ENCODE data around the gene DDX1.
"Not testable (repeated sequence)": the region's sequence is repeated elsewhere in the genome, so short reads cannot be mapped to it uniquely, and the experiment has no call there.

DDX1 gene

DNA sequence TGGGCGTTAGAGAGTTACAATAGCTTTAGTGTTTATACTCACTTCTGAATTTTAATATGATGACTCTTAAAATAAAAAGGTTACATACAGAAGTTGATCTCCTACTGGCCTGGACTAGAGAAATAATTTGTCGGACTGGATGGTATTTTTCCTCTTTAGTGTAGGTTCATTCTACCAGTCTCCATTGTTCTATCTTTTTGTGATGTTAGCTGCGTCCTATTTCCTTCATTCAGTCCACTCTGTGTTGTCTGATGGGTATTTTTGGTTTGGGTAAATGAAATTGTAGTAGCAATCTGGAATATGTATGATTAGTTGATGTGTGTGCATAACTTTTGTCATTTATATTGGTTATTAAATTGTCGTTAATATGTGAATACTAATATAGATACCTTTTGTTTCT lies 5.3 kb downstream of the DDX1 start:
- DNase-seq = no peak

DNA sequence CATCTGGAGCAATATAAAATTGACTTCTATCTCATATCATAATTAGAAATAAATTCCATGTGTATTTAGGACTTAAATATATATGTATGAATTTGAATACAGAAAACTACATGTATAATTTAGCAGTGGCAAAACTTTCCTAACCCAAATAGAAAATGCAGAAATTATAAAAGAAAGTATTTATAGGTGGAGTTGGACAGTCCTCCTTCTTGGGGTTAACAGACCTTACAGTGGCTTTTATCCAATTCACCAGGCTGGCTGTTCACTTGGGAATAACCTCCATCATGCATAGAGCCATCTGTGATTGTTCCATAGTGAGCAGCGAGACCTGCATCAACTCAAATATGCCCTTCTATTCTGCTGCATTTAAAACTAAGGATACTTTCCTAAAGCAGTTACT lies 8.3 kb downstream of the DDX1 start:
- DNase-seq = no peak

- DNase-seq = no peak
Measured at GRCh38 chr2:15601681-15602080, 10.0 kb downstream of the DDX1 start.

DNA sequence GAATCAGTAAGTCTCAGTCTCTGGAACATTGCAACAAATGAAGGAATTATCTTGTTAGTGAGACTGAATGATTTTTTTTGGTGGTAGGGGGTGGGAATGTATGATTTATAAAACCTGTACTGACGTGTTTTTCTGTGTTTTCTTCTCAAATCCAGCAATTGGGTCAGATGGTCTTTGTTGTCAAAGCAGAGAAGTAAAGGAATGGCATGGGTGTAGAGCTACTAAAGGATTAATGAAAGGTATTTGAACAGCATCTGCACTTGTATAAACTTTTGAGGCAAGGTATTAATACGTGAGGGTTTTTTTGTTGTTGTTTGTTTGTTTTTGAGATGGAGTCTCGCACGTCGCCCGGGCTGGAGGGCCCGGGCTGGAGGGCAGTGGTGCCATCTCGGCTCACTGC lies 10.7 kb downstream of the DDX1 start:
- no peak for DNase-seq

- no peak for DNase-seq
Measured at GRCh38 chr2:15603044-15603765, 11.5 kb downstream of the DDX1 start.

DNA sequence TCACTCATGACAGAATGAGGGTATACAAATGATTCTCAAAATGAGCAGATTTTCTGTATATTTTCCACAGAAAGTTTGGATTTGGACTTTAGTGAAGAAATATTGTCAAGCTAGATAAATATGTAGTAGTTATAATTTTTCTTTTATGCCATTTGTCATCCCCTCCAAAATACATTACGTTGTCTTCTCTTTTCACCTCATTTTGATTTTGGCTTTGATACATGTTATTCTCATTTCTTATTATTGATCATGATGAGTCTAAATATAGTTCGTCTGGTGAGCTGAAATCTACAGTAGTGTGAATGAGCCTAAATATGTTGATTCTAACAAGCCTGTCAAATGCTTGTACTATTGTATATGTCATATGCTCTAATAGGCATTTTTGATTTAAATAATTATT lies 12.3 kb downstream of the DDX1 start:
- no peak for DNase-seq

DNA sequence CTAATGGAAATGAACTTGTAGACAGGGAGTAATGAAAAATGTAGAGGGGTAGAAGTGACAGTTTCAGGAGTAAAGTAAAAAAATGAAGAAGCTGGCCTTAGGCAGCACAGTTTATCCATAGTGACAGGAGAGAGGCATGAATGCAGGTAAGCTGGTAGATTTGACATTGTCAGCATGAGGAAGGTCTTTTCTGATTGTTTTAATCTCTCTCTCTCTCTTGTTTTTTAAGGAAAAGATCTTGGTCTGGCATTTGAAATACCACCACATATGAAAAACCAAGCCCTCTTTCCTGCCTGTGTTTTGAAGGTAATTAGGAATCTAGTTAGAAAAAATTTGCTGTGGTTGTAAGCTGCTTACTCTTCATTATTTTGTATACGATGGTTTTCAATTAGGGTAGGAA lies 14.1 kb downstream of the DDX1 start:
- DNase-seq = no peak

DNA sequence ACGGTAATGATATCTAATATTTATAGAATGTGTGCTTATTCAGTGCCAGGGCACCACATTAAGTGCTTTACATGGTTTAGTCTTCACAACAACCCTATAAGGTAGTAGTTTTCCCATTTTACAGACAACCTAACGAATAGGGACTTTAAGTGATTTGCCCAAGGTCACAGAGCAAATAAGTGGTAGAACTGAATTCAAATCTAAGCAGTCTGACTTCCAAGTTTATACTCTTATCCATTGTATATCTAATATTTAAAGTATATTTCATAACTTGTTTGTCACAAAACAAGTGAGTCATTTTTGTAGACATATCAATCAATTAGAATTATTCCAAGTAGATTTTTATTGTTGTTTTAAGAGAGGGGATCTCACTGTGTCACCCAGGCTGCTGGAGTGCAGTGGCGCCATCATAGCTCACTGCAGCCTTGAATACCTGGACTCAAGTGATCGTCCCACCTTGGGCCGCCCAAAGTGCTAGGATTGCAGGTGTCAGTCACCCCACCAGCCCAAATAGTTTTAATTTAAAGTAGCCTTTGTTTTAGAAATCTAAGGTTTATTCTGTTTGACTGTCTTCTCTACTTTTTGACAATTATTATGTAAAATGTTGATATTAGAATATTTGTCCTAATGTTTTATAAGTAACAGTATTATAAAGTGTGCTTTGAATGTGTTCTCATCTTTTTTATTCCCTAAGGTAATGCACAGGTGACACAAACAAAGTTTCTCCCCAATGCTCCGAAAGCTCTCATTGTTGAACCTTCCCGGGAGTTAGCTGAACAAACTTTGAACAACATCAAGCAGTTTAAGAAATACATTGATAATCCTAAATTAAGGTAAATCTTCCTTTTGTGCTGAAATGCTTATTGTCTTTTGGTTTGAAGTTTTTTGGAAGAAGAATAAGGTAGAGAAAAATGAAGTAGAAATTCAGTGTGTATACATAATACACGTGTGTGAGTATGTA lies 15.1 kb downstream of the DDX1 start:
- DNase-seq = no peak

GRCh38 chr2:15607709-15608391 lies 16.2 kb downstream of the DDX1 start:
- DNase-seq = no peak

DNA sequence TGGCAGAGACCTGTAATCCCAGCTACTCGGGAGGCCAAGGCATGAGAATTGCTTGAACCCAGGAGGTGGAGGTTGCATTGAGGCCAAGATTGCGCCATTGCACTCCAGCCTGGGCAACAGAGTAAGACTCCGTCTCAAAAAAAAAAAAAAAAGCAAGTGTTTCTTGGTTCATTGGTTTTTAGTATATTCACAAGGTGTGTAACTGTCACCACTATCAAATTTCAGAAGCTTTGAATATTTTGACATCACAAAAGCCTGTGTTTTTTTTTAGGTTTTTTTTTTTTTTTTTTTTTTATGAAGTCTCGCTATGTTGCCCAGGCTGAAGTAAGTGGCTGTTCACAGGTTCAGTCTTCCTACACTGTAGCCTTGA lies 16.7 kb downstream of the DDX1 start:
- no peak for DNase-seq

DNA sequence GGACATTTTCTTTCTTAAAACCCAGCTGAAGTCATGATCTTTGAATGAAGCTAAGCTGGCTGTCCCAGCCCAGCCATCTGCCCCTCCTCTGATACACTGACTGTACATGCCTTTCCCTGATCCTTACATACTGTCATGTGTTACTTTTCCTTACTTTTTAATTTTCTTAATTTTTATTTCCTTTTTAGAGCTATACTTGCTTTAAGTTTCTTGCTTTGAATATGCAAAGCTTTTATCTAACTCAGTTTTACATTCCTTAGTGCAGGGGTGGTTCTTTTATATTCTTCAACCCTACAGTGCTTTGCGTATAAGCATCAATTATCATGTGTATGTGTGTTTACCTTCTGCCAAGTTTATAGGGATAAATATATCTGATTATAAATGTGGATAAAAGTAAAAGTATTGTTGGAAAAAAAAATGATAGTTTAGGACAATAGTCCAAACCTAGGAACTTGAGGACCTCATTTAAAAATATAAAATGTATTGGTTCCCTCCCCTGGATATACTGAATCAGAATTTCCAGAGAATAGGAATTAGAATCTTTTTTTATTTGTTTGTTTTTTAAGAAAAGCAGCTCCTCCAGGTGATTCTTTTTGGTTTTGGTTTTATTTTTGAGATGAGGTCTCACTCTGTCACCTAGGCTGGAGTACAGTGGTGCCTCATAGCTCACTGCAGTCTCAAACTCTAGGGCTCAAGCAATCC lies 17.8 kb downstream of the DDX1 start:
- no peak for DNase-seq

DNA sequence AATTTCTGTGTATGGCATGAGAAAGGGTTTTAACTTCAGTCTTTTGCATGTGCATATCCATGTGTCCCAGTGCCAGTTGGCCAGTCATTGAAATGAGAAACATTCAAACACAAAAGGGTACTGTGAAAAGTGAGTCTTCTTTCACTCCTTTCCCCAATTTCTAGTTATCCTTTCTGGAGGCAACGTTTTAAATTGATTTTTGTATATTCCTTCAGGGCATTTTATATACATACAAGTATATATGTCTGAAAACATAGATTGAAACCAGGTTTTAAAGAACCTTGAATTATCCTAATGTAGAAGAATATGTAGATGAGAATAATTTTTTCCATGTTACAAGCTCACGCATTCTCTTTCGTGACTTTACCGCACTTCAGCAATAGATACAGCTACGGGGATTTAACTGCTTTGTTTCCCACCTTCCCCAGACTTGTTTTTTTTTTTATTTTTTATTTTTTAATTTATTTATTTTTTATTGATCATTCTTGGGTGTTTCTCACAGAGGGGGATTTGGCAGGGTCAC lies 18.8 kb downstream of the DDX1 start:
- no peak for DNase-seq

GRCh38 chr2:15612101-15612500 lies 20.4 kb downstream of the DDX1 start:
- not testable (repeated sequence) for DNase-seq

DNA sequence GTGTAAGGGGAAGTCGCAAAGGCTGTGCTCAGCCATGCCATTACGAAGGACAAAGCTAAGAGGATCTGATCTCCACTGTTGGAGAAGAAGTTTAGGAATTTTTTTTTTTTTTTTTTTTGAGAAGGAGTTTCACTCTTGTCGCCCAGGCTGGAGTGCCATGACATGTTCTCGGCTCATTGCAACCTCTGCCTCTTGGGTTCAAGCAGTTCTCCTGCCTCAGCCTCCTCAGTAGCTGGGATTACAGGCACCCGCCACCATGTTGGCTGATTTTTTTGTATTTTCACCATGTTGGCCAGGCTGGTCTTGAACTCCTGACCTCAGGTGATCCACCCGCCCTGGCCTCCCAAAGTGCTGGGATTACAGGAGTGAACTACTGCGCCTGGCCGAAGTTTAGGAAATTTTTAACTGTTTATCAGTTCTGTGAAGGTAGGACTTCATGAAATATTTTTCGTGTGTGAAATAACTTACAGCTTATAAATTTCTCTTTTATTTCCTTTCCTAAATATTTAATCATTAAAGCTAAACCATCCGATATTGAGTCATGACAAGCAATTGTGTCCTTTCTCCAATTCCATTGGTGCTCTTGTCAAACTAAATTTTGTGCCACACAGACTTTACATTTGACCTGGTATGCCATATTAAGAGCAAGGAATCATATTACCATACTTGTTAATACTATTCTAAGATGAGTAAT lies 22.2 kb downstream of the DDX1 start:
- DNase-seq = no peak

DNA sequence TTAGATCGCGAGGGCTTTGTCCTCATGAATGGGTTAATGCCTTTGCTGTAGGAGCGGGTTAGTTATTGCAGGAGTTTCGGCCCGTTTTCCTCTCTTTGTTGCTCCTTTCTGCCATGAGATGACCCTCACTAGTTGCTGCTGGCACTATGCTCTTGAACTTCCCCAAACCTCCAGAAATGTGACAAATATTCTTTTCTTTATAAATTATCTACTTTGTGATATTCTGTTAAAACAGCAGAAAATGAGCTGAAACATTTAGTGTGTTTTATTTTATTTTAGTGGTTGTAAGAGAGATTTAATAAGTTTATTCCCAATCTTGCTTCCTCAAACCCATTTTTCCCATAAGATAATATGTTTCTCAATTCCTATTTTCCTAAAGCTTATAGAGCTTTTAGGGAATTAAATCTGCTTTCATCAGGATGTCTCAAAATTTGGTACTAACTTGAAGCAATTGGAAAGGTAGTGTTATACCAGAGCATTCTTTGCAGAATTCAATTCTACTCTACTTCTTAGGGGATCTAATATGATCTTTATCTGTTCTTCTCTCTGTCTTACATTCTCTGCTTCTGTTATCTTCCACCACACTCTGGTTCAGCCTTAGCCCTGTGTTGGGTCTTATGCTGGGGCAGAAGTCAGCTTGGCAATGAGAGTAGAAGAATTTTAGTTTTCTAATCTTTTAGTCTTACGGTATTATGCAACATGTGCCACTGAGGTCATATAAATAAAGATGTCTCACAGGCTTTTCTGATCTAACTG lies 23.1 kb downstream of the DDX1 start:
- DNase-seq = no peak

DNA sequence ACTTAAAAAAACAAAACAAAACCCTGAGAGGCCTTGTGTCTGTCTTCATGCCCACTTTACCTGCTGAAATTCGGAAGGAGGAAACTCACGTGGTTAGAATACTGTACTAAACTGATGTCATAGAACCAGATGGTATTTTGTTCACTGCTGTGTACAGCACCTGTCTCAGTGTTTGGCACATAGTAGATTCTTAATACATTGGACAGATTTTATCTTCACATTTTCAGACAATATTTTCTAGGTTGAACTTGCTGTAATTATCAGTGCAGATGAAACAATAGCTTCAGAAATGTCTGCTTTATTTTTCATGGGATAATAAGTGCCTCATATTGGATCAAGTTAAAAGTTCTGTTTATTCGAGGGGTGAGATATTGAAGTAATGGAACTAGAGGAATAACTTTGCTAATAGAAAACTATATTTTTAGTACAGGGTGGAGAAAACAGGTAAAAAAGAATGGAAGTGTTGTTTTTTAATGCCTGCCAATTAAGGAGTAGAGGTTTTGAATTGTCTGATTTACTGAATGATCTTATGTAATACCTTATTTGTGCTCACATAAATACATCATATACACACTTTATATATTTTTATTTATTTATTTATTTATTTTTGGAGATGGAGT lies 23.7 kb downstream of the DDX1 start:
- no peak for DNase-seq

DNA sequence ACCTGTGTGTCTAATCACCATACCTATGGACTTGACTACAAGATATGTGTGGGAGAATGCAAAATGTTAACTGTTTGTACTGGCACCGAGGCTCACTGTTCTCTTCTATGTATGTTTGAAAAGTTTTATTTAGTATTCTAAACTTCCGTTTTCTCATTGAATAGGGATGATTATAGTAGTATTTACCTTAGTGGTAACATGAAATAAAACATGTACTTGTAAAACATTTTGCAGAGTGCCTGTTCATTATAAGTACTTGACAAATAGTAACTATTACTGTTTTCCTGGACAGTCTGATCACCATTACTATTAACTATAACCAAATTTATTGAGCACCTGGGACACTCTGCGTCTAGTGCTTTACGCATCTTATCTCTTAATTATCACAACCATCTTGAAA lies 24.8 kb downstream of the DDX1 start:
- DNase-seq = no peak

DNA sequence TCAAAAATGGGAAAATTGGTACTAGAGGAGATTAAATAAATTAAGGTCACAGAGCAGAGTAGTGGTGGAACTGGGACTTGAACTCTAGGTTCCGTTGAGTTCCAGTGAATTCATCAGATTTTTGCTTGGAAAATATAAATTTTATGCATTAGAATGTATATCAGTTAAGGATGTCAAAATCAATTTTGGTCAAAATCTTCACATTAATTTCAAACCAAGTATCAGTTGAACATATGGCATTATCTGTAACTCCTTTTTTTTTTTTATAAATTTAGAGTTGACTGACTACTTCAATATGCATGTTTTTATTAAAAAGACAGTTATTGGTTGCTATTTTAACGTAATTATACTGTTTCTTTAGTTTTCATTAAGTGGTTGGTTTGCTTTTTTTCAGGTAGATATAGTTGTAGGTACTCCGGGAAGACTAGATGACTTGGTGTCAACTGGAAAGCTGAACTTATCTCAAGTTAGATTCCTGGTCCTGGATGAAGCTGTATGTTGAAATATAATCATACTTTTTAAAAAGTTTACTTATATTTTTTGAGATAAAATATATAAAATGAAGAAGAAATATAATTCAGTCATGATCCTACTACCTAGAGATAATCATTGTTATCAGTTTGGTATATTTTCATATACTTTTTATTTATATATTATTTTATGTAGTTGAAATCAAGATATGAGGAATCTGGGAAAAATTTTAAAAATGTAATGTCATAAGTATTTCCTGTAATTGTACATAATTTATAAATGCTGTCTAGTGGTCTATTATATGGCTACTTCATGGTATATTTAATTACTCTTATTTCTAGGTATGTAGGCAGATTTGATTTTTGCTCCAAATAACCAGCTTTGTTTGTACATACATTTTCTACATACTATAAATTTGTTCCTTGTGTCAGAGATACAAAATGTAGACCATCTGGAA lies 25.4 kb downstream of the DDX1 start:
- no peak for DNase-seq

DNA sequence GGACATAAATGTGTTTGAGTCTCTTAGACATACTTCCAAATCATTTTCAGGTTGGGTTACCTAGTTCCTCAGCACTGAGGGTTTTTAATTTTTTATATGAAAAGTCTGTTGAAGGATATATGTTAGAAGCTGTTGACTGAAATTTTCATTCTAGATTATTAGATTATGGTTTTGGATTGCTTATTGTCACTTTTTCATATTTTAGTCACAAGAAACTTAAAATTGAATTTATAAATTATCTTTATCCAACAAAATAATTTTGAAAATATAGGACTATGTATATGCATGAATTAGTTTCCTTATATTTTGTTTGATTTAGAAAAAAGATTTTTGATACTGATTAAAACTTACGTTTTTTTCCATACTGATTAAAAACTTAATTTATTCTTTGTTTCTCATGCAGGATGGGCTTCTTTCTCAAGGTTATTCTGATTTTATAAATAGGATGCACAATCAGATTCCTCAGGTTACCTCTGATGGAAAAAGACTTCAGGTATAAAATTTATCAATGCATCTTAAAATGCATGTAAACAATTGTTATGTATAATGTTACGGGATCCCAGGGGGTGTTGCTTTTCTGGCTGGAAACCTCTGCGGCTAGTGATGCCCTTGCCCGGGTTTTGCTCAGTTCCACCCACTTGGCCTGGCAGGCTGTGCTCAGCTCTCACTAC lies 26.2 kb downstream of the DDX1 start:
- no peak for DNase-seq

Measured in activated naive CD4-positive, alpha-beta T cell treated with anti-CD3 and anti-CD28 coated beads, Interleukin-2, amount 50 U/mL, for 16 hours (primary cell).